ENCODE measurements around the gene C5orf47. TPM values are rescaled to one million over a fixed set of nuclear protein-coding genes. Genes with fewer than 3 reads are reported as not detected.

Gene C5orf47
- total RNA-seq, 1 experiment from 2014 or later = not detected

- no peak overlapping the region for H3K27ac ChIP-seq (ENCODE audit: low read length)
- no peaks in the 10 kb centered on the region for H3K9me3 ChIP-seq (ENCODE audit: control insufficient read depth, insufficient read depth, low read depth, low read length)
- no TSS peak for BruUV-seq (replicated peaks)
- in situ Hi-C loops (cut with HindIII; ENCODE audit: low pct_unique_long_range_greater_than_20kb, low sequenced_read_pairs) = no loop called here
- peaks cover 12% of the 10 kb centered on the region; the same call in 1 of the 2 replicates for H3K27me3 ChIP-seq (ENCODE audit: control insufficient read depth, insufficient read depth, low read length)
- TF ChIP-seq TCF7L2 (IDR thresholded peaks at IDR 0.05; ENCODE audit: low read depth, low read length) = no peak
- TF ChIP-seq CTCF (IDR thresholded peaks at IDR 0.05) = no peak
- TF ChIP-seq SIN3A (IDR thresholded peaks at IDR 0.05; ENCODE audit: borderline replicate concordance, insufficient read depth, low read depth, low read length) = no peak
- no peak for TF ChIP-seq POLR2AphosphoS5 (IDR thresholded peaks at IDR 0.05; ENCODE audit: low read depth, low read length)
- no peak for TF ChIP-seq REST (IDR thresholded peaks at IDR 0.05; ENCODE audit: insufficient read depth in 1 of 2, low read depth in 2 of 2, low read length in 1 of 2)
- H3K4me1 ChIP-seq (ENCODE audit: control insufficient read depth, insufficient read depth, low read length) = no peaks in the 10 kb centered on the region
- DNase-seq (ENCODE audit: low read depth, low spot score) (no peak), ATAC-seq (no peak)
- no peak overlapping the region for H3K4me3 ChIP-seq (ENCODE audit: low read depth in 2 of 2, low read length in 2 of 2)
- intact Hi-C loops (cut with micrococcal nuclease; ENCODE audit: unreplicated experiment) = no loop called here
- no peaks in the 10 kb centered on the region for H3K36me3 ChIP-seq (ENCODE audit: control insufficient read depth, insufficient read depth, low read length)
- CTCF ChIA-PET = no interaction called here
- POLR2A ChIA-PET = no interaction called here
These were observed 20.0 kb downstream of the C5orf47 start for GRCh38 chr5:174008922-174009321.

GRCh38 chr5:174010365-174010764 is 21.4 kb downstream of the C5orf47 start:
- Histone ChIP-seq H3K4me1 (ENCODE audit: control insufficient read depth, insufficient read depth, low read length) (no peaks in the 10 kb centered on the region), H3K36me3 (ENCODE audit: control insufficient read depth, insufficient read depth, low read length) (no peaks in the 10 kb centered on the region), H3K9me3 (ENCODE audit: control insufficient read depth, insufficient read depth, low read depth, low read length) (no peaks in the 10 kb centered on the region), H3K27ac (ENCODE audit: low read length) (no peak overlapping the region), H3K27me3 (ENCODE audit: control insufficient read depth, insufficient read depth, low read length) (peaks cover 10% of the 10 kb centered on the region; the same call in 1 of the 2 replicates), H3K4me3 (ENCODE audit: low read depth in 2 of 2, low read length in 2 of 2) (no peak overlapping the region)
- DNase-seq (ENCODE audit: low read depth, low spot score) (no peak), ATAC-seq (no peak)
- in situ Hi-C loops (cut with HindIII; ENCODE audit: low pct_unique_long_range_greater_than_20kb, low sequenced_read_pairs) = no loop called here
- no peak for TF ChIP-seq POLR2AphosphoS5 (IDR thresholded peaks at IDR 0.05; ENCODE audit: low read depth, low read length)
- no TSS peak for BruUV-seq (replicated peaks)
- POLR2A ChIA-PET = interaction anchor here (0.6 kb wide), 1 partner anchor 48 kb away, joined by 3 read pairs; no protein-coding TSS in a partner anchor
- intact Hi-C loops (cut with micrococcal nuclease; ENCODE audit: unreplicated experiment) = no loop called here
- CTCF ChIA-PET = interaction anchor here (0.7 kb wide), 1 partner anchor 140 kb away, joined by 6 read pairs; no protein-coding TSS in a partner anchor

GRCh38 chr5:174011441-174011840 is 22.5 kb downstream of the C5orf47 start:
- no TSS peak for BruUV-seq (replicated peaks)
- Histone ChIP-seq H3K36me3 (ENCODE audit: control insufficient read depth, insufficient read depth, low read length) (no peaks in the 10 kb centered on the region), H3K27me3 (ENCODE audit: control insufficient read depth, insufficient read depth, low read length) (peaks cover 5% of the 10 kb centered on the region; the same call in 1 of the 2 replicates), H3K27ac (ENCODE audit: low read length) (no peak overlapping the region), H3K4me3 (ENCODE audit: low read depth in 2 of 2, low read length in 2 of 2) (no peak overlapping the region), H3K9me3 (ENCODE audit: control insufficient read depth, insufficient read depth, low read depth, low read length) (no peaks in the 10 kb centered on the region), H3K4me1 (ENCODE audit: control insufficient read depth, insufficient read depth, low read length) (no peaks in the 10 kb centered on the region)
- in situ Hi-C loops (cut with HindIII; ENCODE audit: low pct_unique_long_range_greater_than_20kb, low sequenced_read_pairs) = no loop called here
- ATAC-seq (no peak), DNase-seq (ENCODE audit: low read depth, low spot score) (no peak)
- intact Hi-C loops (cut with micrococcal nuclease; ENCODE audit: unreplicated experiment) = no loop called here
- CTCF ChIA-PET = no interaction called here
- TF ChIP-seq SIN3A (IDR thresholded peaks at IDR 0.05; ENCODE audit: borderline replicate concordance, insufficient read depth, low read depth, low read length) = no peak
- TF ChIP-seq TCF7L2 (IDR thresholded peaks at IDR 0.05; ENCODE audit: low read depth, low read length) = no peak
- TF ChIP-seq CTCF (IDR thresholded peaks at IDR 0.05) = no peak
- TF ChIP-seq REST (IDR thresholded peaks at IDR 0.05; ENCODE audit: insufficient read depth in 1 of 2, low read depth in 2 of 2, low read length in 1 of 2) = no peak
- TF ChIP-seq POLR2AphosphoS5 (IDR thresholded peaks at IDR 0.05; ENCODE audit: low read depth, low read length) = no peak
- POLR2A ChIA-PET = no interaction called here
